NB4 (cell line): ENCODE data around the gene ITGA8.

Experiments used
- MYC ChIP-seq: IDR thresholded peaks from 2 replicates; pipeline ENCODE4 v1.6.1; 2011; ENCODE audit warnings: low read depth, low read length
- POLR2A ChIP-seq: IDR thresholded peaks from 2 replicates; pipeline ENCODE4 v1.6.1; 2011; ENCODE audit warnings: mild to moderate bottlenecking; ENCODE audit not compliant: insufficient read length; ENCODE audit errors: extremely low read depth
- TF ChIP-seq, protein P1 (sequence below): IDR thresholded peaks from one replicate; pipeline ENCODE4 v1.5.1; 2012; ENCODE audit warnings: low read depth, low read length
- TF ChIP-seq, protein P2 (sequence below): IDR thresholded peaks from 2 replicates; pipeline ENCODE4 v1.6.1; 2011; ENCODE audit warnings: low read depth, low read length

- TF ChIP-seq, protein P1, sequence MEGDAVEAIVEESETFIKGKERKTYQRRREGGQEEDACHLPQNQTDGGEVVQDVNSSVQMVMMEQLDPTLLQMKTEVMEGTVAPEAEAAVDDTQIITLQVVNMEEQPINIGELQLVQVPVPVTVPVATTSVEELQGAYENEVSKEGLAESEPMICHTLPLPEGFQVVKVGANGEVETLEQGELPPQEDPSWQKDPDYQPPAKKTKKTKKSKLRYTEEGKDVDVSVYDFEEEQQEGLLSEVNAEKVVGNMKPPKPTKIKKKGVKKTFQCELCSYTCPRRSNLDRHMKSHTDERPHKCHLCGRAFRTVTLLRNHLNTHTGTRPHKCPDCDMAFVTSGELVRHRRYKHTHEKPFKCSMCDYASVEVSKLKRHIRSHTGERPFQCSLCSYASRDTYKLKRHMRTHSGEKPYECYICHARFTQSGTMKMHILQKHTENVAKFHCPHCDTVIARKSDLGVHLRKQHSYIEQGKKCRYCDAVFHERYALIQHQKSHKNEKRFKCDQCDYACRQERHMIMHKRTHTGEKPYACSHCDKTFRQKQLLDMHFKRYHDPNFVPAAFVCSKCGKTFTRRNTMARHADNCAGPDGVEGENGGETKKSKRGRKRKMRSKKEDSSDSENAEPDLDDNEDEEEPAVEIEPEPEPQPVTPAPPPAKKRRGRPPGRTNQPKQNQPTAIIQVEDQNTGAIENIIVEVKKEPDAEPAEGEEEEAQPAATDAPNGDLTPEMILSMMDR: no peak
- TF ChIP-seq POLR2A: no peak
- TF ChIP-seq, protein P2, sequence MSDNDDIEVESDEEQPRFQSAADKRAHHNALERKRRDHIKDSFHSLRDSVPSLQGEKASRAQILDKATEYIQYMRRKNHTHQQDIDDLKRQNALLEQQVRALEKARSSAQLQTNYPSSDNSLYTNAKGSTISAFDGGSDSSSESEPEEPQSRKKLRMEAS: no peak
- TF ChIP-seq MYC: no peak
Measured at GRCh38 chr10:15550950-15551349, 168.8 kb downstream of the ITGA8 start.
